PC-9 (cell line): ENCODE data around the gene MAPKAP1.

Experiments
- EZH2 ChIP-seq: fragments of 200-600 bp; sonication (generic); IDR thresholded peaks from 2 replicates; pipeline ENCODE4 v1.8.0; 2017; ENCODE audit warnings: antibody characterized with exemption, low read depth
- TF ChIP-seq, protein P1 (sequence below): fragments of 200-600 bp; sonication (generic); conservative IDR thresholded peaks from 2 replicates; pipeline ENCODE4 v1.6.1; 2017; ENCODE audit warnings: mixed run types, antibody characterized with exemption, mild to moderate bottlenecking, moderate library complexity

DNA sequence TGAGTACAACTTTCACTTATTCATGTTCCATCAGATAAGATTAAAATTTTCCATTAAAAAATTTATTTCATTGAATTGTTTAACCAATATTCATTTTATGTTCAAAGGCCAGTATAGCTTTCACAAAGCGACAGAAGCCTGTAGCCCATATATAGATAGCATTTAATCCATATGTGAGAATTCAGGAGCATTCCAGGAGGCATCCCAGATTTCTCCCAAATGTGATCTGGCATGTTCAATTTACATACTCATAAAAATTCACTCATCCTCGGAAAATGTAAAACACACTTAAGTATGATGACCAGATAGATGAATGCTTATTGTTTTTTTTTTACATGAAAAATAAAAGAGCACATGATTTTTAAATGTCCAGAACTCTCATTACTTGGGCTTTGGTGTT, 141.9 kb downstream of the MAPKAP1 start:
- TF ChIP-seq, protein P1, sequence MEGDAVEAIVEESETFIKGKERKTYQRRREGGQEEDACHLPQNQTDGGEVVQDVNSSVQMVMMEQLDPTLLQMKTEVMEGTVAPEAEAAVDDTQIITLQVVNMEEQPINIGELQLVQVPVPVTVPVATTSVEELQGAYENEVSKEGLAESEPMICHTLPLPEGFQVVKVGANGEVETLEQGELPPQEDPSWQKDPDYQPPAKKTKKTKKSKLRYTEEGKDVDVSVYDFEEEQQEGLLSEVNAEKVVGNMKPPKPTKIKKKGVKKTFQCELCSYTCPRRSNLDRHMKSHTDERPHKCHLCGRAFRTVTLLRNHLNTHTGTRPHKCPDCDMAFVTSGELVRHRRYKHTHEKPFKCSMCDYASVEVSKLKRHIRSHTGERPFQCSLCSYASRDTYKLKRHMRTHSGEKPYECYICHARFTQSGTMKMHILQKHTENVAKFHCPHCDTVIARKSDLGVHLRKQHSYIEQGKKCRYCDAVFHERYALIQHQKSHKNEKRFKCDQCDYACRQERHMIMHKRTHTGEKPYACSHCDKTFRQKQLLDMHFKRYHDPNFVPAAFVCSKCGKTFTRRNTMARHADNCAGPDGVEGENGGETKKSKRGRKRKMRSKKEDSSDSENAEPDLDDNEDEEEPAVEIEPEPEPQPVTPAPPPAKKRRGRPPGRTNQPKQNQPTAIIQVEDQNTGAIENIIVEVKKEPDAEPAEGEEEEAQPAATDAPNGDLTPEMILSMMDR: no peak
- TF ChIP-seq EZH2: no peak
